Mucosa of stomach (tissue), 1 donor: ENCODE data around the gene HOMEZ.
A peak's percentile ranks its signal among the peaks of the same experiment; 100 is the strongest.

Source experiments
- H3K27me3 ChIP-seq: one replicate; pipeline ENCODE4 v1.7.0; 2013; ENCODE audit warnings: mild to moderate bottlenecking, low read length; ENCODE audit not compliant: control insufficient read depth, insufficient read depth
- H3K36me3 ChIP-seq: one replicate; pipeline ENCODE4 v1.7.0; 2013; ENCODE audit warnings: low read length; ENCODE audit not compliant: control insufficient read depth, insufficient read depth
- H3K4me1 ChIP-seq: one replicate; pipeline ENCODE4 v1.7.0; 2013; ENCODE audit warnings: mild to moderate bottlenecking, low read length; ENCODE audit not compliant: control insufficient read depth, insufficient read depth
- H3K4me3 ChIP-seq: one replicate; pipeline ENCODE4 v1.7.0; 2013; ENCODE audit warnings: low read length
- H3K9ac ChIP-seq: one replicate; pipeline ENCODE4 v1.7.0; 2013; ENCODE audit warnings: mild to moderate bottlenecking, low read length, moderate library complexity
- H3K9me3 ChIP-seq: one replicate; pipeline ENCODE4 v1.7.0; 2013; ENCODE audit warnings: mild to moderate bottlenecking, low read length, moderate library complexity; ENCODE audit not compliant: control insufficient read depth
- donor health status: Pancreatic carcinoma.

HOMEZ gene

DNA sequence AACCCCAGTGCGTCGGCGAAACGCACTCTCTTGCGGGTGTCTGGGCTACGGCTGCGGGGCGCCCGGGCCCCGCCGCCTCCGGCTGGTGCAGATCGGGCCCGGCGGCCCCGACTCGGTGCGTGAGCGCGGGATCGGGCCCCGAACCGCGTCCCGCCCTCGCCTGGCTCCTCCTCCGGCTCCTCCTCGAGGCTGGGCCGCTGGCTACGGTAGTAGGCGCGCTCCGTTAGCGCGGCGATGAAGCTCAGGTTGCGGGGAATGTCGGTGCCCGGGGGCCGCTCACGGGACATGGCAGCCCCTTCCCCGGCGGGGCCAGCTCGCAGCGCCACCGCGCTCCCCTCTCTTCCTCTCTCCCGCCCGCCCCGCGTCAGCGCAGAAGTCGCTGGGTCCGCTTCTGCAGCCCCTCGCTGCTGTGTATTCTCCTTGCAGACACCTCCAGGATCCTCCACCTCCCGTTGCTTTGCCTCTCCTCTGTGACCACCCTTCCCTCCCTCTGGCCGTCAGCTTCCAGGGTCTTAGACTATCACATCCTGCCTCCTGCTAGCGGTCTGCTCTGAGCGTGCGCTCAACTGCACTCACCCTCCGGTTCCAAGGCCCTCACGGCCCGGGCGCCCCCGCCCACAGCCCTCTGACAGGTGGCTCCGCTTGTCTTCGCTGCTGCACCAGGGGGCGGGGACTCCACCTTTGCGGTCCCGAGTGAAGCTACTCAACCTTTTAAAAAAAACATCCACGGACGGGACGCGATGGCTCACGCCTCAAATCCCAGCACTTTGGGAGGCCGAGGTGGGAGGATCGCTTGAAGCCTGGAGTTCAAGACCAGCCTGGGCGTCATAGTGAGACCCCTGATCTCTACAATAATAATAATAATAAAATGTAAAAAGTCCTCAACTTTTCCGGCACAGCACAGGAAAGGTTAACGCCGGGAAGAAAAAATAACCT lies 16.6 kb upstream of the HOMEZ start, which contains the start of gene PPP1R3E:
PPP1R3E (minus strand) TSS at position 570 of the 936 bp plus-strand sequence; CDS start at position 287, 283 bp downstream.
- H3K9ac ChIP-seq = peak within 1 kb of the TSS; percentile 83
- H3K4me3 ChIP-seq = peak within 1 kb of the TSS; percentile 56
- H3K27me3 ChIP-seq = no peaks in the 10 kb centered on the region
- peaks cover 37% of the 10 kb centered on the region for H3K4me1 ChIP-seq
- no peaks in the 10 kb centered on the region for H3K36me3 ChIP-seq
- H3K9me3 ChIP-seq = no peaks in the 10 kb centered on the region

DNA sequence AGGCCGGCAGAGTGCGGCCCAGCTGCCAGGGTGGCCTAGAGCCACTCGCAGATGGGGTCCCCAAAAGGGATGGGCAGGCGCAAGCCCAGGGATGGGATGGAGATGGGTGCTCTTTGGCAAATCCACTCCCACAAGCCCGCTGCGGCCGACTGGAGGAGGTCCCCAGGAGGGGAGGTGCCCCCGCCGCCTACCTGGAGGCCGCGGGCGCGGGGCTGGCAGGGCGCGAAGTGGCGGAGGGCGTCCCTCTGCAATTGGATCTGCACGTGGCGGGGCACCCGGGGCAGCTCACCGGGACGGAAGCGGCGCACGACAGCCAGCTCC lies 16.0 kb upstream of the HOMEZ start:
- Histone ChIP-seq H3K36me3 (no peaks in the 10 kb centered on the region), H3K9me3 (no peaks in the 10 kb centered on the region), H3K27me3 (no peaks in the 10 kb centered on the region), H3K4me3 (peak overlapping the region; percentile 42), H3K9ac (peak overlapping the region; percentile 83), H3K4me1 (peaks cover 30% of the 10 kb centered on the region)

DNA sequence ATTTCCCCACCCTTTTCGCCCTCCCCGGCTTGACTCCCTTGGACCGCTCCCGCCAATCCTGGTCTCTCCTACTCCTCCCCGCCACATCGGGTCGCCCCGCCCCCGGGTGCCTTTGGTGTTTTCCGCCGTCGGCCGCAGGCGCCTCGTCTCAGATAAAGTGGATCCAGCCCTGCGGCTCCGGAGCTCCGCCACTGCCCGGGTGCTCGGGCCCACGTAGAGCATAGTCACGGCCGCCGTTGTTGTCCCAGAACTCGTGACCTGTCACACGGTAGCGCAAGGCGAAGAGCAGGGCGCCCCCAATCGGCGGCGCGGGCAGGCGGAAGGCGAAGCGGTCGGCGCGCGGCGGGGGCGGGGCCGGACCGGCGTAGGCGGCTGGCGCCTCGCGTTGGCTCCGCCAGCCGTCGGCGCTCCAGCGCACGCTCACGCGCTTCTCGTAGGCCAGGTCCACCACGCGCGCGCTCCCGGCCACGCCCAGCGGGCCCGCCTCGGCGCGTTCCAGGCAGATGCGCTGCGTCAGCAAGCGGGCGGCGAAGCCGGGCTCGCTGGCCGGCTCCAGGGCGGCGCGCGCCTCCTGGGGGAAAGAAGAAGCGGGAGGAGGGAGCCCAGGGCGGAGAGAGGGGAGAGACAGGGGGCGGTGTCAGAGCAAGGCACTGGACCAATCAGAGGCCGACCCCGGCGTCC lies 15.5 kb upstream of the HOMEZ start:
- Histone ChIP-seq H3K4me3 (no peak overlapping the region), H3K4me1 (peaks cover 29% of the 10 kb centered on the region), H3K9ac (peak overlapping the region; percentile 88), H3K9me3 (no peaks in the 10 kb centered on the region), H3K27me3 (no peaks in the 10 kb centered on the region), H3K36me3 (no peaks in the 10 kb centered on the region)

DNA sequence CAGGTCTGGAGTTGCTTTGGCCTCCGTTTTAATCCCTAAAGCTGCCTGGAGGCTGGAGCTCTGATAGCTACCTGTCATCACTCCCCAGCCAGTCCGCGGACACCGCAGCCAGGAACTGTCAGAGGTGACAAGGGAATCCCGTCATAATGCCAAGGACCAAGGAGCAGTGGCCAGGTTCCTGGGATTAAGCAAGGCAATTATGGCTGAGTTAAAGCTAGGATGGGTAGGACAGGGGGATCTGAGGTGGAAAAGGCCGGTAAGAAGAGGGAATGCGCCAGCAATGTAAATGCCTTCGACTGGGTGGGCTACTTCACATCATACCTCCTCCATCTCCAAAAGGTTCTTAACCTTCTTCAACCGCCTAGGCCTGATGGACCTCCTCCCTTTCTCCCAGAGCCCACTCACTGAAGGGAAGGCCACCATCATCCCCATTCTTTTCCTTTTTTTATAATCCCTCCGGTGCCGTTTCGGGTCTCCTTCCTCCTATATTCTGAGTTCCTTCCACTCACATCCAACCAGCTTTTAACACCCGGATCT lies 14.8 kb upstream of the HOMEZ start:
- H3K27me3 ChIP-seq = no peaks in the 10 kb centered on the region
- peaks cover 23% of the 10 kb centered on the region for H3K4me1 ChIP-seq
- no peaks in the 10 kb centered on the region for H3K36me3 ChIP-seq
- H3K9ac ChIP-seq = peak overlapping the region; percentile 88
- peak overlapping the region; percentile 61 for H3K4me3 ChIP-seq
- no peaks in the 10 kb centered on the region for H3K9me3 ChIP-seq

DNA sequence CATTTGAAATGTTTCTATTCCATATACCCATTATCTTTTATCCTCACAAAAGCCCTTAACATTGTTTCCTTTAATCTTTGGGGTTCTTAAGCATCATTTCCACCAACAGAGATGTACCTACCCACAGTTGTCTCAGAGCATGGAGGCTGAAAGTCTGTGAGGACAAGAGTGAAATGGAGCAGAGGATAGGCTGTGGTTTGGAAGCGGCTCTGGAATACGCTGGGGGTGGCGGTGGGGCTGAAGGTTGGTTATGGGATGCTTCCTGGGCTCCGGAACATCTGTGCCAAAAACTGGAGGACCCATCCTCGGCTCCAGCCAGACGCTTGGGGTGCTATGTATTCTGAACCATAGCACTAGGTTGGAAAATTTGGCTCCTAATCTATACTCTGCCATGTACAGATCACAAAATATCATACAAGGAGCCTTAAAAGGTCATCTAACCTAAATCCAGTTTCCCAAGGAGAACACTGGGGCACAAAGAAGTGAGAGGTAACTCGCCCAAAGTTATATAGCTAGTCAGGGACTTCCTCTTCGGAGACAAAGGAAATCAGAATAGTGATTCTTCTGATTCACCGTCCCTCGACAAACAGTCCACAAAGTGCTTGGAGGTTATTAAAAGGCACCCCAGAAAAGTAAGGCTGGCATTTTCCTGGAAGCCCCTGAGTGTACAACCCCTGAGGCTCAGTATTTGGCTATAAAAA lies 14.2 kb upstream of the HOMEZ start:
- no peaks in the 10 kb centered on the region for H3K27me3 ChIP-seq
- H3K36me3 ChIP-seq = no peaks in the 10 kb centered on the region
- no peaks in the 10 kb centered on the region for H3K9me3 ChIP-seq
- peak overlapping the region; percentile 61 for H3K4me3 ChIP-seq
- peaks cover 26% of the 10 kb centered on the region for H3K4me1 ChIP-seq
- H3K9ac ChIP-seq = peak overlapping the region; percentile 88

DNA sequence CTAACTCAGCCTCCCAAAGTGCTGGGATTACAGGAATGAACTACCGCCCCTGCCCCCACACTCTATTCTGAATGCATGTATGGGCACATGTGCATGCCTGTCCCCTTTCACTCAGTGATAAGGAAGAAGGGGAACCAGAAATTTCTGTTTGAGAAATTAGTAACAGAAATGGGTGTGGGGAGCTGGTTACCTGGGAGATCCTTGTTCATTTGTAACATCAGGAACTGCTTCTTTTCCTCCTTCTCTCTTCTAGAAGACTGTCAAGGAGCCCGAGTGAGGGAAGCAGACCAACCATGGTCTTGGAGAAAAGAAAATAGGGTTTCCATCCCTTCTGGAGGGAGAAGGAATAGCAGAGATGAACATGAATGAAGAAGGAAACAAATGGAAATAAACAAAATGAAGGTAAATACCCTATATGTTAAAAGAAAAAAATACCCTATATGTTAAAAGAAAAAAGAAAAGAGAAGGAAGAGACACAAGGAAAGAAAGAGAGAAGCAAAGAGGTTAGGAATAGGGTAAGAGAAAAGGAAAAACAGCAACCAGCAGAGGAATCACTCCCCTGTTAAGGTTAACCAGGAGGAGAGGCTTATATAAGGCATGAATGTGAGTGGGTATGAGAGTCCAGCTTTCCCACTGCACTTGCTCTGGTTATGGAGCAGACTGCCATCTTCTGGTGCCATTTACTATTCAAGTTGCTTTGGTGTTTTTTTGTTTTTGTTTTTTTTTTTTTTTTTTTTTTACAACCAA lies 13.5 kb upstream of the HOMEZ start:
- no peaks in the 10 kb centered on the region for H3K36me3 ChIP-seq
- no peaks in the 10 kb centered on the region for H3K9me3 ChIP-seq
- no peaks in the 10 kb centered on the region for H3K27me3 ChIP-seq
- no peak overlapping the region for H3K9ac ChIP-seq
- no peak overlapping the region for H3K4me3 ChIP-seq
- peaks cover 32% of the 10 kb centered on the region for H3K4me1 ChIP-seq

DNA sequence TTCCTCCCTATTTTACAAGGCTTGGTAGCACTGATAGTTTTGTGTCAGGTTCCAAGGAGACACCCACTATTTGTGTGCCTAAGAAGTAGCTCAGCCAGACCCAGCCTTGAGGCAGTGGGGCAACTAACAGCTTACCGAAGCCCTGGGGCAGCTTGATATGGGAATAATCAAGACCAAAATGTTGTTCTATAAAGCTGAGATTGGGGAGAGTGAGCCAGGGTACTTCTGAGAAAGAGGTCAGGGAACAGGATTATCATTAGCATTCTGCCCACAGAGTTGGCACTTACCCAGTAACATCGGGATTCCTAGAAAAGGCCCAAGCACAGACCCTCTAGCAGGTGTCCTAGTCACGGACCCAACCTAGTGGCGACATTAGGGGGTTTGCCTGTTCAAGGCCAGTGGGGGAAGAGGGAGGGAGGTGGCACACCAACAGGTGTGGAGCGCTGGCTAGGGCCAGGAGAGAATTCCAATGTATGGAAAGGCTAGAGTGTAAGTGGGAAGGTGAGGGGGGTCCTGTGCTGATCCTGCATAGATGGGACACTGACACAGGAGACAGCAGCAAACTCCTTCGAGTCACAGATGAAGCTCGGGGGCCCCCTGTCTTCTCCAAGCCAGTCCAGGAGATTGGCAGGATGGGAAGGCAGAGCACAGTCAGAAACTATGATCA lies 11.8 kb upstream of the HOMEZ start:
- Histone ChIP-seq H3K9me3 (no peaks in the 10 kb centered on the region), H3K27me3 (no peaks in the 10 kb centered on the region), H3K9ac (no peak overlapping the region), H3K4me3 (no peak overlapping the region), H3K4me1 (peaks cover 32% of the 10 kb centered on the region), H3K36me3 (no peaks in the 10 kb centered on the region)

DNA sequence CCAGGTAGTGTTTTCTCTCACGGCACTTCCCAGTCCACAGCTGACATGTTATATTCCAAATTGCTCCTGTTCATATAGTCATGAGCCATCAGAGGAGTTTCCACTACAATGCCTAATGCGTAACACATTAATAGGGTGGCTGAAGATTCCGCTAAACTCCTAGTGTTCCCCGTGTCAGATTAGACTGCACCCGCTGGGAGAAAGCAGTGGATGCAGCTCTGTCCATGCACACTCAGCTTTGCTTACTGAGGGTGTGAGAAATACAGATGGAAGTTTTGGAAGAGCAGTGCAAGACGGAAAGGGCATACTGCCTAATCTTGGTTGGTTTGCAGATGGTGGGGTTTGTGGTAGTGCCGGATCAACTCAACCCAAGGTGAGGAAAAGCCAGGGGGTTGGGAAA lies 11.2 kb upstream of the HOMEZ start:
- peaks cover 32% of the 10 kb centered on the region for H3K4me1 ChIP-seq
- H3K9ac ChIP-seq = no peak overlapping the region
- no peaks in the 10 kb centered on the region for H3K9me3 ChIP-seq
- no peak overlapping the region for H3K4me3 ChIP-seq
- no peaks in the 10 kb centered on the region for H3K27me3 ChIP-seq
- no peaks in the 10 kb centered on the region for H3K36me3 ChIP-seq

DNA sequence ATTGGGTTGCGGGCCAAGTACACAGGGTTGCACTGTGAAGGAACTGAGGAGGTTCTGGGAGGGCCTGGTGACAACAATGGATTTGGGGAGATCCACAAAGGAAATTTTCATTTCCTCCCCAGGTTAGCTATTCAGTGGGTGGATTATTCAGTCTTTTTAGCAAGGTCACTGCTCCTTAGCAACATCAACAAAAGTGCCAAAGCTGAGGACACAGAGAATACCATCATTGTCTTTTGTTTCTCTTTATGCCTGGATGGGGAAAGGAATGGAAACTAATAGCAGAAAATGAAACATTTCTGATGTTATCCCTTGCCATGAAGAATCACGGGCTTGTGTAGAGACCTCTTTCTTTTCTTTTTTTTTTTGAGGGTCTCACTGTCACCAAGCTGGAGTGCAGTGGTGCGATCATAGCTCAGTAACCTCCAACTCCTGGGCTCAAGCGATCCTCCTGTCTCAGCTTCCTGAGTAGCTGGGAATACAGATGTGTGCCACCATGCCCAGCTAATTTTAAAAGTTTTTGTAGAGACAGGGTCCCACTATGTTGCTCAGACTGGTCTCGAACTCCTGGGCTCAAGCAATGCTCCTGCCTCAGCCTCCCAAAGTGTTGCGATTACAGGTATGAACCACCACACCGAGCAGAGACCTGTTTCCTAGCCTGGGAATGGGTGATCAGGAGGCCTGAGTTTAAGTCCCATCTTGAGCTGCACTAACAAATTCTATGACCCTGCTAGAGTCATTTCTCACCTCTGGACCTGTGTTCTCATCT lies 10.3 kb upstream of the HOMEZ start:
- no peaks in the 10 kb centered on the region for H3K27me3 ChIP-seq
- no peak overlapping the region for H3K9ac ChIP-seq
- no peaks in the 10 kb centered on the region for H3K36me3 ChIP-seq
- peaks cover 32% of the 10 kb centered on the region for H3K4me1 ChIP-seq
- H3K9me3 ChIP-seq = no peaks in the 10 kb centered on the region
- H3K4me3 ChIP-seq = no peak overlapping the region

DNA sequence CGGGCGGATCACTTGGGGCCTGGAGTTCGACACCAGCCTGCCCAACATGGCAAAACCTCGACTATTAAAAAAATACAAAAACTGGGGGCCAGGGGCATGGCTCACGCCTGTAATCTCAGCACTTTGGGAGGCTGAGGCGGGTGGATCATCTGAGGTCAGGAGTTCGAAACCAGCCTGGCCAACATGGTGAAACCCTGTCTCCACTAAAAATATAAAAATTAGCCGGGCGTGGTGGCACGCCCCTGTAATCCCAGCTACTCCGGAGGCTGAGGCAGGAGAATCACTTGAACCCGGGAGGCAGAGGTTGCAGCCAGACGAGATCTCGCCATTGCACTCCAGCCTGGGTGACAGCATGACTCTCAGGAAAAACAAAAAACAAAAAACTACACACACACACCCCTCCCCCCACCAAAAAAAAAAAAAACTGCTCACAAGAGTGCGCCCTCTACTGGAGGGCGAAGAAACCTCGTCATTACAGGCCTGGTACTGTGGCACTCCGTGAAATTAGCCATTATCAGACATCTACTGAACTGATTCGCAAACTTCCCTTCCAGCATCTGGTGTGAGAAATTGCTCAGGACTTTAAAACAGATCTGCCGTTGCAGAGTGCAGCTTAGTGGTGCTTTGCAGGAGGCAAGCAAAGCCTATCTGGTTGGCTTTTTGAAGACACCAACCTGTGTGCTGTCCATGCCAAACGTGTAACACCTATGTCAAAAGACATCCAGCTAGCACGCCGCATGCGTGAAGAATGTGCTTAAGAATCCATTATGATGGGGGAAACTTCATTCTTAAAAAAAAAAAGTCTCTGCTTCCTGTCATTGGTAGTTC lies 9.0 kb upstream of the HOMEZ start:
- no peaks in the 10 kb centered on the region for H3K9me3 ChIP-seq
- H3K4me1 ChIP-seq = peaks cover 24% of the 10 kb centered on the region
- no peaks in the 10 kb centered on the region for H3K27me3 ChIP-seq
- no peak overlapping the region for H3K4me3 ChIP-seq
- no peak overlapping the region for H3K9ac ChIP-seq
- no peaks in the 10 kb centered on the region for H3K36me3 ChIP-seq
